Ovary (tissue), 3 donors: ENCODE data around the gene ANKDD1A.

Source experiments
- CTCF ChIP-seq, 3 donors: fragments of 450-650 bp in 2 of 3; fragments of 200-600 bp in 1 of 3; IDR thresholded peaks; one replicate each; pipeline versions ENCODE4 v1.5.1 to v1.8.0; 2016 to 2022; ENCODE audit warnings: antibody characterized with exemption in 3 of 3, mild to moderate bottlenecking in 1 of 3
- EP300 ChIP-seq: sonication (generic); formaldehyde crosslinking; IDR thresholded peaks from one replicate; pipeline ENCODE4 v1.6.1; 2017; ENCODE audit warnings: antibody characterized with exemption
- donor health status: DM: no; HTN: no; CAD: no.

GRCh38 chr15:64943512-64944225, 32.0 kb downstream of the ANKDD1A start:
- TF ChIP-seq CTCF (IDR thresholded peaks at IDR 0.05) (no peak), EP300 (no peak)
